GM18499 (cell line): Measurements from ENCODE around the gene ISCA2.
"Not testable (repeated sequence)": the region's sequence is repeated elsewhere in the genome, so short reads cannot be mapped to it uniquely, and the experiment has no call there.

Experiments
- ATAC-seq: cut with Tn5 transposase; IDR thresholded peaks from one replicate; pipeline ENCODE4 v1.9.1; 2021; ENCODE audit warnings: moderate number of reproducible peaks; ENCODE audit not compliant: insufficient read depth, unreplicated experiment

ISCA2 gene

GRCh38 chr14:74525361-74525851 is 31.8 kb downstream of the ISCA2 start:
- no peak for ATAC-seq

DNA sequence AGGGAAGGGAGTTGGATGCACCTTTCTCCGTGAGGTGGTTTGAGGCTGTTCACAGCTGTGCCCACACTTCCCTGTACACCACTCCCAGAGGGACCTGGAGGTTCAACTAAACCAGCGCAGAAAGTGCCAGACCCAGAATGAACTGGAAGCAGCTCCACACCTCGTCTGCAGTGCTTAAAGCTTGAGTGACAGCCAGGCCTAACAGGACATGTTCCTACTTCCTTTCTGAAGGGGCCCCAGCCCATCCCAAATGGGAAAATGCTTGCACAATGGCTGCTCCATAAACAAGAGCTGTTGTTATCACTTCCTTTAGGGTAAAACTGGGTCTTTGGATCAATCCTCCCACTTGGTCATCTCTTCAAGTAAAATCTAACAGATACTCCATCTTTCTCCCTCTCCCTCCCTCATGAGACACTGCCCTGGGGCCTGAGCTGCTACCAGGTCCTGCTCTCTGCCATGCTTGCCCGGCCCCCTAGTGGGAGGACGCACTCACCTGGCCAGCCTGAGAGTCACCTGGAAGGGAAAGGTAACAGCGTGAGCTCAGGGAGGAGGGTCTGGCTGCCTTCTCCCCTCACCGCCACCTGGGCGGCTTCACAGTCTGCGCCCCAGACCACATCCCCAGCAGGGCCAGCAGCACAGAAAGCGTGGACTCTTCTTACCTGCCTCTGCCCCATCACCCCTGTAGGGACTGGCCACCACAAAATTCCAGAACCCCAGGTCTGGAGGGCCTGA is 33.5 kb downstream of the ISCA2 start:
- no peak for ATAC-seq

DNA sequence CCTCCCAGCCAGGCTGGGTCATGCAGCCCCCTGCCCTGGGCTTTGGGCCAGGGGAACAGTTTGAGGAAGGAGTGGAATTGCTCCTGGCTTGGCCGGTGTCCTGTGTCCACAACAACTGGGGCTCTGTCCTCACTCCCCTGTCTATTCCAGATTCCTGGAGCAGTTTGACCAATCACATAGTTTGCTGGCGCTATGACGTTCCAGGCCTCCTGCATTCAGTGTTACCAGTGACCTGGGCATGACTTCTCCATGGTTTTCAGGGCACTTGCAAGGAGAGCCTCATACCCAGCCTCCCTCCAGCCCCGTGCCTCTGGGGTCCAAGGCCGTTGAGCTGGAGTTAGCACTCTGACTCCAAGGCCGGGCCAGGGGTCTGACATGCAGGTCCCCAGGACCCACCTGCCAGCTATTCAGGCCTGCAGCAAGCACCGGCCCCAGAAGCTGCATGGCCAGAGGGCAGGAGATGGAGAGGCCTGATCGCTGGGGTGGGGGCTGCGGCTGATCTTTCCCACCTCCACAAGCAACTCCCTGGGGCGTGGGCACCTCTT is 34.2 kb downstream of the ISCA2 start:
- no peak for ATAC-seq

DNA sequence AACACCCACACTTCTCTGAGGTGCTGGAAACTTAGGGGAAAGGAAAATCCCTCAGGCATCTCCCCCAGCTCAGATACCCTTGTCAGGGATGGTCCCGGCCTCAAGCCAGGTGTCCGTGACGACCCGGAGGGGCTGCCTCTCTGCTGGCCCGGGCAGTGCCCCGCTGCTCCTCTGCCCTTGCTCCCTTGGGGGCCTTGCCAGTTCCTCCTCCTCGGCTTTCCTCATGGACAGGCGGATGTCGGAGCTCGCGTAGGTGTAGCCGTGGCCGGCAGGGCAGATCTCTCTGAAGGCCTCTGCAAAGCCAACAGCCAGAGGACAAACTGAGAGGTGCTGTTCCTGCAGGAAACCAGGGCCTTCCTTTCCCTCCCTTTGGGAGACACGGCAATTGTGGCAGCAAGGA is 34.8 kb downstream of the ISCA2 start:
- no peak for ATAC-seq

DNA sequence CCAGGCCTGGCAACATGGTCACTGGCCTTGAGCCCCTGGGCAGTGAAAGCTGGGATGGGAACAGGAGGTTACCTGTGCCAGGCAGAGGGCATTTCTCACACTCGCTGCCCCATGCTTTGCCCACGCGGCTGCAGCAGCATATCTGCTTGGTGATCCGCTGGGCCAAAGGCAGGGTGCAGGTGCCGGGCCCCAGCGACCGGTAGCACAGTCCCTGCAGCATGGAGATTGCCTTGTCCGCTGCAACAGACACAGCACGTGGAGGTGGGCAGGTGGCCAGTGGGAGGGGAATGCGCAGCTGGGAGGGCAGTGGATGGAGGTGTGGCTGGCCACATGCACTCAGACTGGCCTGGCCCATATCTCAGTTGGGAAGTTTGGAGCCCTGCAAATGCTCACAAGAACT is 35.3 kb downstream of the ISCA2 start:
- no peak for ATAC-seq

DNA sequence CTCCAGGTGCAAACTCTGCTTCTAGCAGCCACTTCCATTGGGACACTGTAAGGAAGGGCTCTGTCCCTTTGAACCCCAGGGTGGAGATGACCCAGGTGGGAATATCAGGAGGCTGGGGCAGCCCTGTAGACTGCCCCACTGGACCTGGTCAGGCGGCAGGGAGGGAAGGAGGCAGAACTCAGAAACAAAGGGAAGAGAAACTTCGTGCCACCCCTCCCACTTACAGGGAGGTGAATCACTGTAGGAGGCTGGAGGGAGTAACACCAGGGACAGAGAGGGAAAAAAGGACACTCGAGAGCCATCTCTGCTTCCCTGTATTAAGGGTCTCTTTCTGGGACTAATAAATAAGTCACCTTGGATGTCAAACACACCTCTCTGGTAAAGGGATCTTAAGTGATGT is 37.4 kb downstream of the ISCA2 start:
- ATAC-seq: no peak

DNA sequence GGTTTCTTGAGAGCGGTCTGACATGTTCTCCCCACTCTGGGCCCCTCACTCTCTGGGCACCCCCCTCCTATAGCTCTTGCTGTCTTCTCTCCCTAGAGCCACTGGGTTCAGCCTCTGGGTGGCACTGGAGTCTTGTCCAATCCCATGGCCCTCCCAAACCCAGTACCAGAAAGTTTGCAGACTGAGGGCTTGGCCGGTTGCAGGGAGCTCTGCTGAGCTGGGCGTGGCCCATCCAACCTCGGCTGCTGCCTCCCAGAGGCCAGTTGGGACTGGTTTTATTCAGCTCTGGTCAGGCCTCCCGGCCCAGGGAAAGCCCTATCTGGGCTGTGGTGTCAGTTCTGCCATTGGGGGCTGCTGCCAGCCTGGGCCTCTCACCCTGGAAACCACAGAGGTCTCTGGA is 37.9 kb downstream of the ISCA2 start:
- no peak for ATAC-seq

DNA sequence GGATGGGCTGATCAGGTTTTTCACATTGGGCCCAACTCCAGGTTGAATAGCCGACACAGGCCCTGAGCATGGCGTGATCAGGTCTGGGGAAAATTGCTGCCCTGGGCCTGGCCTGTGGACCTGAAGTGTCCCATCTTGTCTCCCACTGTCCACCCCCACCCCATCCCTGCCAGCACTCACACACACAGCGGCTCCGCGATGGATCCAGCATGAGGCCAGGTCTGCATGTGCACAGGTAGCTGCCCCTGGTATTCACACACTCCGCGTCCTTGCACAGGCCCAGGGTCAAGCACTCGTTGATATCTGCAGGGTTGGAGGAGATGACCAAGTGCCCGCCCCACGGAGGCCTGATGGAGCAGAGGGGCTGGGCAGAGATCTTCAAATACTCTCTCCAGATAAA is 38.7 kb downstream of the ISCA2 start:
- no peak for ATAC-seq

DNA sequence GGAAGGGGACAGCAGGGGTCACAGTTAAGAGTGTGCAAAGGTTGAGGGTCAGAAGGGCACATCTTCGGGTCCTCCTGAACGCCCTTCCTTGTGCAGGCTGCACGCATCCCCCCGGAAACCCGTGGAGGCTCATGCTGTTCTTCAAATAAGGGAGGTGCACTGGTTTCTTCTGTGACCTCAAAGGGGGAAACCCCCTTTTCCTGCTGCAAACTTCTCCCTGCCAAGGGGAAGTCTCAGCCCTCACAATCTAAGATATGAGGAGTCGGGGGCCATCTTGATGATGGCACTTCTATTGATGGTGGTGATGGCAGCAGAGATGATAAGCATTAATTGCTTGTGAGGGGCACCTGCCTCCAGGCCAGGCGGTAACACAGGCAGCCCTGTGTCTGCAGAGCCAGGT is 40.0 kb downstream of the ISCA2 start:
- no peak for ATAC-seq

DNA sequence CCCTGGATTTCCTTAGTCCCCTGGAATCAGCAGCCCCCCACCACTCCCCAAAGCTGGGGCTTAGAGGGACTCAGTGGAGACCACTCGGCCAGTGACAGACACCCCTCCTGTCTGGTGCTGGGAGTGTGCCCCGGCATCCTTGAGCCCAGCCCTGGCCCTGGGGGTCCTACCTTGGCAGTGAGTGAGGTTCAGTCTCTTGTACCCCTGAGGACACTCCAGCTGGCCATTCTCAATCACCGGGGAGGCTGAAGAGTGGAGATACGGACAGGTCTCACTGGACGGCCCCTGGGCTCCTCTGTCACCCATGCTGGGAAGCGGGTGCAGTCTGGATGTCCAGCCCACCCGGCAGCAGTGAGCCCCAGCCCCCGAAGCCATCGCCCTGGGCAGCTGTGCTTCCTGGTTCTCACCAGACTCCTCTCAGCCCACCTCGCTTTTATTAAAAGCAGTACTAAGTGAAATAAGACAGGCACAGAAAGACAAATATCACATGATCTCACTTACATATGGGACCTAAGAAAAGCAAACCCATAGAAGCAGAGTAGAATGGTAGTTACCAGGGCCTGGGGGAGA is 42.3 kb downstream of the ISCA2 start:
- no peak for ATAC-seq

GRCh38 chr14:74536336-74536735 is 42.8 kb downstream of the ISCA2 start:
- ATAC-seq: not testable (repeated sequence)

DNA sequence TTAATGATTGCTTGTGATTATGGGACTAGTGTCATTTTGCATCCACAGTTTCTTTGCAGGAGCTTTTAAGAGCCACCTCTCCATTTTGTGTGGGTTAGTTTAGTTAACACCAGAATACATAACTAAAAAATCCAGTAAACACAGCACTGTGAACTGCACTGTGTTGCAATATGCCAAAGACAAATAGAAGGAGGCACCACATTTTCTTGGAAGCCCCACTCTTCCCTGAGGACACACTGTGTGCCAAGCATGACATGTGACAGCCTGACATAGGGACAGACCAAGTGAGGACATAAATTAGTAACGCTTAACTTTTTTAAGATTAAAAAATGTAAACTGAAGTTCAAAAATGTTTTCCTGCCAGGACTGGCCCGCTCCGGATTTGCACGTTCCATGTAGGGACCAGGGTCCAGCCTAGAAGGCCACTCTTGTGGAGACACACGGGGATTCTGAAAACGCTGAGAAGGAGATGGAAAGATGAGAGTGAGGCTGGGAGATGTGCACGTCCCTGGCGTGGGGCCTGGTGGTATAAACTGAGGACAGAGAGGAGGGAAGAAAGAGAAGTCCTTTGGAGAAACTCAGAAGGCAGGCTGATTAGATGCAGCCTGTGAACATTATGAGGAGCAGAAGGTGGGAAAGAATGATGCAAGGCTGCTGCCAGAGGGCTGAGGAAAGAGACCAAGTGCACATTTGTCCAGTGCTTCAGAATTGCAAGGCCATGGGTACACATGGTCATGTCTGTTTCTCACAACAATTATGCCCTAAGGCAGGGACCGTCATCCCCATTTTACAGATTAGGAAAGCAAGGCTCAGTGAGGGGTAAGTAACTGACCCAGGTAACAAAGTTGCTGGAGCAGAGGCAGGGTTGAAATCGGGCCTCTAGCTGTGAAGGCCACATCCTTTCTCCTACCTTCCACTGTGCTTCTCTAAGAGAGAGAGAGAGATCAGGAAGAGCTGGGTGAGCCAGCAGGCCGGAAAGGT is 45.1 kb downstream of the ISCA2 start:
- ATAC-seq: no peak

GRCh38 chr14:74539503-74539902 is 45.9 kb downstream of the ISCA2 start:
- no peak for ATAC-seq

- ATAC-seq: no peak
These were observed 47.7 kb downstream of the ISCA2 start for GRCh38 chr14:74541225-74541624.

DNA sequence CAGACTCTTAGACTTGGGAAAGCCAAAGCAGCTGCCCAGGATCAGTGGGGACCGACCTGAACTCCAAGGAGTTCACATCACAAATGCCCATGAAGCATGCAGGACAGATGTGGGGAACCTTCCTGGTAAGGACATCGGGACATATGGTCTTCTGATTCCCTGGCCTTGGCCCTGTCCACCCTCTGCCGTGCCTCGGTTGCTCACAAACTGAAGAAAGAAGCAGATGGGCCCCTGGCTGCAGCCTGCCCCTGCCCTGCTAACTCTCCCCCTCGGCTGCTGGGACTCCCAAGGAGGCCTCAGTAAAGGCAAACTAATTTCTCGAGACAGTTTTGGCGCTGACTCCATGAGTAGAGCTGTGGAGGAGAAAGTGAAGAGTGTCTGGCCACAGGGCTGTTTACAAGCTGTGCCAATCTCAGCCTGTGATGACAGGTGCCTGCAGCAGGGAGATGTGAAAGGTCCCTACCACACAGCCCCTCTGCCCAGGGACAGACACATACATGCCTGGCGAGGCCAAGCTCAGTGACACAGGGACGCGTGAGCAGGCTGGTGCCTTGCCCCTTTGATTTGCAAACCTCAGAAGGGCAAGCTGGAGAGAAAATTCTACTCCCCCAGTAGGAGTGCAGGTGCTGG is 48.6 kb downstream of the ISCA2 start:
- ATAC-seq: no peak

DNA sequence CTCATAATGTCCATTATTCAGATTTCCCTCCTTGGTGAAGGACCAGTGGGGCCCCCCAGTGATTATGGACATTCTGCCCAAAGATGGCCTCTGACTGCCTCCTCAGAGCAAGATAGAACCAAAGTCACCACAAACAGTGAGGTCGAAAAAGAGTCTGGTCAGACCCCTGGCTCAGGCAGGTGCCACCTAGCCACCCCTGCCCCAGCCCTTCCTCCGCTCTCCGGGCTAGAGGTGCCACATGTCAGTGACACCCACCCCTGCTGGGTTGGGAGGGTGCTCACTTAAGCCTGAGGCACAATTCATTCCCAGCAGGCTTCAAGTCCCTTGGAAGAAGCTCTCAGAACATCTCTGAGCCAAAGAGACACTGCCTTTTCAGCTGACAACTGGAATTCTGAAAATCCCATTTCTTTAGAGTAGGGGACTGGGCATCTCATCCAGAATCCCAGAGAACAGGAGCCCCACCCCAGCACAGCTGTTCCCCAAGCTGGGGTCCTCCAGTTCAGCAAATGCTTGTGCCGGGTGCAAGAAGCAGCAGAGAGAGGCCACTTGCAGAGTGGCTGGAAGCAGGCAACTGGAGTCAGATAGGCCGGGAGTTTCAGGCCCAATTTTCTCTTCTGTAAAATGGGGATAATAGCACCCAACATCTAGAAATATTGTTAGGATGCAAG is 50.3 kb downstream of the ISCA2 start:
- no peak for ATAC-seq

DNA sequence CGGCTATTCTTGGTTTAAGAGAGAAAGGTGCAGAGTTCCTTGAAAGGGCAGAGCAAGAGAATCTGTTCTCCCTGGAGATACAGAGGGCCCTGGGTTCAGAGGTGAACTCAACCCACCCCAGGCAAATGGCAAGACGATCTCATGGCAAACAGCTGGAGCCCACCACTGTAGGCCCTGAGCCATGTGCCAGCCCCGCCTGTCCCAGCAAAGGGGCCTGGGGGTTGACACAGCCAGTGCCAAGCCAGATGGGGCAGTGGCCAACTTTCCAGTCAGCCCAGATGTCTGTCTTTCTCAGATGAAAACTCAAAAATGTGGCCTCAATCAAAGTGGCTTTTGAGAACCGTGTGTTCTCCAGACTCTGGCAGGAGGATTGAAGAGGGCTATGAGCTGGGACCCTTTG is 51.8 kb downstream of the ISCA2 start:
- ATAC-seq: no peak

DNA sequence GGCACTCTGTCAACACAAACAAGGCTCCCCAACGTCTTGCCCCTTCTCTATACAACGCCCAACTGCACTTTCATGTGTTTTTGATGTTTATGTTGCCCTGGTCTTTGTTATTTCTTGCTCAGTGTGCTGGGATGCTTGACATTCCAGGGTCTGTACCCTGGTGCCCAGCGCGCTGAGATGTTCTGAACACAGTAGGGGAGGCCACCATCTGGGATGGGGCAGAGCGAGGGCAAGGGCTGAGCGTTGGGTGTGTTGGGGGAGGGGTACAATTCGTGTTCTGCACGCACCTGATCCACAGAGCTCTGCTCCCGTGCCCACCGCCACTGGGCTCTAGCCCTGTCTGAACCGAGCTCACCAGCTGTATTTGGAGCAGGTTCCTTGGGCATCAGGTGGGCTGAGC is 52.9 kb downstream of the ISCA2 start:
- no peak for ATAC-seq
